Thyroid gland (tissue), 4 donors: Measurements from ENCODE around the gene KLF13. TPM values are rescaled to one million over a fixed set of nuclear protein-coding genes. Genes with fewer than 3 reads are reported as not detected.
A peak's percentile ranks its signal among the peaks of the same experiment; 100 is the strongest.

Experiments
- DNase-seq, 2 donors: peaks; one replicate each; pipeline ENCODE4 v3.0.0-alpha.2; 2019
- H3K27ac ChIP-seq, 3 donors: fragments of 200-600 bp; sonication (generic); 1 replicate in 2 of 3; 2 replicates in 1 of 3; pipeline ENCODE4 v1.5.1; 2016 to 2019; ENCODE audit warnings: mild to moderate bottlenecking in 1 of 3, moderate library complexity in 1 of 3
- H3K27me3 ChIP-seq: fragments of 200-600 bp; sonication (generic); one replicate; pipeline ENCODE4 v1.5.1; 2019
- H3K36me3 ChIP-seq, 2 donors: fragments of 200-600 bp; sonication (generic); one replicate each; pipeline ENCODE4 v1.5.1; 2016 to 2019
- H3K4me1 ChIP-seq, 2 donors: fragments of 200-600 bp; sonication (generic); one replicate each; pipeline ENCODE4 v1.5.1; 2017 to 2019
- H3K4me3 ChIP-seq, 3 donors: fragments of 200-600 bp; sonication (generic); replicated peaks in 1 of 3; 1 replicate in 2 of 3; 2 replicates in 1 of 3; pipeline ENCODE4 v1.5.1; 2016; ENCODE audit warnings: mild to moderate bottlenecking in 1 of 3
- H3K9me3 ChIP-seq: fragments of 200-600 bp; sonication (generic); one replicate; pipeline ENCODE4 v1.5.1; 2017
- CTCF ChIP-seq, 6 experiments: fragments of 200-600 bp in 3 of 6; fragments of 450-650 bp in 3 of 6; sonication (generic) in 3 of 6; IDR thresholded peaks; one replicate each; pipeline ENCODE4 v1.5.1; 2016 to 2019; ENCODE audit warnings: antibody characterized with exemption in 6 of 6, mild to moderate bottlenecking in 2 of 6, inconsistent platforms in 1 of 6, moderate library complexity in 1 of 6
- POLR2A ChIP-seq, 2 donors: fragments of 450-650 bp; IDR thresholded peaks; one replicate each; pipeline ENCODE4 v1.6.1; 2017; ENCODE audit warnings: antibody characterized with exemption in 2 of 2, mild to moderate bottlenecking in 2 of 2, moderate library complexity in 1 of 2
- WGBS, 2 donors: methylation state at CpG; one replicate each; pipeline ENCODE4 v1.1.5; 2017; 5-methylcytosine and 5-hydroxymethylcytosine counted together
- intact Hi-C: fragments of 100-400 bp; cut with DNase I; formaldehyde crosslinking; loops from one replicate; pipeline ENCODE4 v1.15.1; 2023
- total RNA-seq, 4 donors: library from RNA; depleted of rRNA; stranded (reverse); fragments of >200 nt; gene quantifications; one replicate each; pipeline ENCODE4 v1.2.3, GENCODE V29; 2016

Gene KLF13
- total RNA-seq, 4 donors from 2014 or later = 84.0 to 117 (median 97.6) TPM

- WGBS, 2 donors = 33 to 81% methylated on average over 2 to 8 of the region's 8 CpGs
- intact Hi-C loops = no loop called here
- H3K36me3 ChIP-seq = no peaks in the 10 kb centered on the region
- TF ChIP-seq POLR2A (IDR thresholded peaks at IDR 0.05) (no peak), CTCF (IDR thresholded peaks at IDR 0.05) (no peak)
- no peak for DNase-seq
- H3K4me3 ChIP-seq = no peak overlapping the region
- H3K27ac ChIP-seq = no peak overlapping the region
- H3K27me3 ChIP-seq = no peaks in the 10 kb centered on the region
- H3K9me3 ChIP-seq = no peaks in the 10 kb centered on the region
- H3K4me1 ChIP-seq = peaks cover 11 to 44% of the 10 kb centered on the region in 2 donors
Observed at GRCh38 chr15:31401282-31401681, 74.6 kb downstream of the KLF13 start.

- no peaks in the 10 kb centered on the region for H3K36me3 ChIP-seq
- no peak overlapping the region for H3K4me3 ChIP-seq
- H3K4me1 ChIP-seq = peaks cover 8 to 38% of the 10 kb centered on the region in 2 donors
- TF ChIP-seq CTCF (IDR thresholded peaks at IDR 0.05) = no peak
- TF ChIP-seq POLR2A (IDR thresholded peaks at IDR 0.05) = no peak
- WGBS, 2 donors = 85 to 90% methylated on average over 5 to 8 of the region's 8 CpGs
- H3K27ac ChIP-seq = peak overlapping the region; percentile 36 to 56 (median 50)
- no peaks in the 10 kb centered on the region for H3K27me3 ChIP-seq
- no peak for DNase-seq
- no peaks in the 10 kb centered on the region for H3K9me3 ChIP-seq
- intact Hi-C loops = no loop called here
Observed at GRCh38 chr15:31402003-31402402, 75.4 kb downstream of the KLF13 start.

GRCh38 chr15:31402511-31403056 lies 75.9 kb downstream of the KLF13 start:
- peak in 1 of 2 donors; percentile 32 for DNase-seq
- H3K27ac ChIP-seq = peak overlapping the region; percentile 45 to 57 (median 56)
- H3K4me1 ChIP-seq = peaks cover 4 to 32% of the 10 kb centered on the region in 2 donors
- 65 to 75% methylated on average over 6 to 8 of the region's 13 CpGs for WGBS, 2 donors
- no peaks in the 10 kb centered on the region for H3K27me3 ChIP-seq
- TF ChIP-seq CTCF (IDR thresholded peaks at IDR 0.05) = no peak
- no peak for TF ChIP-seq POLR2A (IDR thresholded peaks at IDR 0.05)
- H3K4me3 ChIP-seq = no peak overlapping the region
- no peaks in the 10 kb centered on the region for H3K36me3 ChIP-seq
- intact Hi-C loops = no loop called here
- H3K9me3 ChIP-seq = no peaks in the 10 kb centered on the region

GRCh38 chr15:31403096-31403495 lies 76.5 kb downstream of the KLF13 start:
- H3K27me3 ChIP-seq = no peaks in the 10 kb centered on the region
- H3K4me1 ChIP-seq = peaks cover 0 to 27% of the 10 kb centered on the region in 2 donors
- H3K36me3 ChIP-seq = no peaks in the 10 kb centered on the region
- no peak overlapping the region for H3K4me3 ChIP-seq
- 85 to 86% methylated on average over 6 of the region's 6 CpGs for WGBS, 2 donors
- intact Hi-C loops = no loop called here
- no peaks in the 10 kb centered on the region for H3K9me3 ChIP-seq
- no peak for DNase-seq
- no peak for TF ChIP-seq POLR2A (IDR thresholded peaks at IDR 0.05)
- no peak for TF ChIP-seq CTCF (IDR thresholded peaks at IDR 0.05)
- H3K27ac ChIP-seq = peak overlapping the region; percentile 22 to 57 (median 45)

- no peaks in the 10 kb centered on the region for H3K36me3 ChIP-seq
- no peak for DNase-seq
- TF ChIP-seq CTCF (IDR thresholded peaks at IDR 0.05) (no peak), POLR2A (IDR thresholded peaks at IDR 0.05) (no peak)
- peaks cover 0 to 21% of the 10 kb centered on the region in 2 donors for H3K4me1 ChIP-seq
- H3K27me3 ChIP-seq = no peaks in the 10 kb centered on the region
- peak overlapping the region in 2 of 3 donors; percentile 22 to 57 for H3K27ac ChIP-seq
- no peaks in the 10 kb centered on the region for H3K9me3 ChIP-seq
- intact Hi-C loops = no loop called here
- 94 to 97% methylated on average over 5 of the region's 5 CpGs for WGBS, 2 donors
- no peak overlapping the region for H3K4me3 ChIP-seq
Observed at GRCh38 chr15:31403606-31404005, 77.0 kb downstream of the KLF13 start.
